RWPE2 (cell line): ENCODE results near the gene PPARD.

ENCODE experiments used
- ATAC-seq: fragments of 200-7000 bp; cut with Tn5 transposase; 3 replicates; pipeline ENCODE4 v1.9.1; 2021; ENCODE audit warnings: low read depth
- DNase-seq: peaks from one replicate; pipeline ENCODE4 v3.0.0-alpha.2; 2020; ENCODE audit warnings: low spot score
- H3K27ac ChIP-seq: fragments of 450-650 bp; 2 replicates; pipeline ENCODE4 v1.5.1; 2017; ENCODE audit warnings: mild to moderate bottlenecking; ENCODE audit not compliant: poor library complexity, severe bottlenecking
- H3K27me3 ChIP-seq: fragments of 250-450 bp; sonication (Bioruptor Pico); 2 replicates; pipeline ENCODE4 v1.5.1; 2021; ENCODE audit warnings: mild to moderate bottlenecking, moderate library complexity; ENCODE audit not compliant: insufficient read depth, poor library complexity, severe bottlenecking
- H3K36me3 ChIP-seq: fragments of 250-450 bp; sonication (Bioruptor Pico); 2 replicates; pipeline ENCODE4 v1.5.1; 2020; ENCODE audit warnings: low read depth, mild to moderate bottlenecking, moderate library complexity
- H3K4me1 ChIP-seq: fragments of 250-450 bp; sonication (Bioruptor Pico); 2 replicates; pipeline ENCODE4 v1.5.1; 2021; ENCODE audit warnings: mild to moderate bottlenecking, moderate library complexity; ENCODE audit not compliant: insufficient read depth, poor library complexity, severe bottlenecking
- H3K4me3 ChIP-seq: fragments of 250-450 bp; sonication (Bioruptor Pico); 2 replicates; pipeline ENCODE4 v1.5.1; 2021; ENCODE audit warnings: mild to moderate bottlenecking, moderate library complexity; ENCODE audit not compliant: severe bottlenecking
- H3K9me3 ChIP-seq: fragments of 250-450 bp; sonication (Bioruptor Pico); 2 replicates; pipeline ENCODE4 v1.5.1; 2021; ENCODE audit warnings: mild to moderate bottlenecking, moderate library complexity; ENCODE audit not compliant: severe bottlenecking
- CTCF ChIP-seq: fragments of 450-650 bp; IDR thresholded peaks from one replicate; pipeline ENCODE4 v1.5.1; 2017; ENCODE audit warnings: mild to moderate bottlenecking, moderate library complexity; ENCODE audit not compliant: poor library complexity, severe bottlenecking

PPARD gene

GRCh38 chr6:35368038-35368887 is 25.9 kb downstream of the PPARD start:
- no peak for TF ChIP-seq CTCF
- no peak for ATAC-seq
- Histone ChIP-seq H3K27me3 (no peaks in the 10 kb centered on the region), H3K36me3 (no peaks in the 10 kb centered on the region), H3K9me3 (no peaks in the 10 kb centered on the region), H3K4me3 (no peak overlapping the region), H3K27ac (peak overlapping the region; percentile 96), H3K4me1 (peaks cover 31% of the 10 kb centered on the region)
- DNase-seq, result no peak

GRCh38 chr6:35370124-35370741 is 27.9 kb downstream of the PPARD start:
- no peaks in the 10 kb centered on the region for H3K36me3 ChIP-seq
- ATAC-seq (peak; percentile 94), DNase-seq (peak; percentile 95)
- H3K4me3 ChIP-seq, result no peak overlapping the region
- H3K27ac ChIP-seq, result peak overlapping the region; percentile 96
- H3K27me3 ChIP-seq, result no peaks in the 10 kb centered on the region
- H3K9me3 ChIP-seq, result no peaks in the 10 kb centered on the region
- peaks cover 31% of the 10 kb centered on the region for H3K4me1 ChIP-seq
- no peak for TF ChIP-seq CTCF

- Histone ChIP-seq H3K4me3 (no peak overlapping the region), H3K27me3 (no peaks in the 10 kb centered on the region), H3K27ac (peak overlapping the region; percentile 96), H3K9me3 (no peaks in the 10 kb centered on the region), H3K4me1 (peaks cover 31% of the 10 kb centered on the region), H3K36me3 (no peaks in the 10 kb centered on the region)
- ATAC-seq, result no peak
- no peak for TF ChIP-seq CTCF
- DNase-seq, result no peak
Measured at GRCh38 chr6:35370785-35371493, 28.6 kb downstream of the PPARD start.

- DNase-seq, result no peak
- peak overlapping the region; percentile 96 for H3K27ac ChIP-seq
Measured at GRCh38 chr6:35371494-35372262, 29.3 kb downstream of the PPARD start.

More at GRCh38 chr6:35371494-35372262, 29.3 kb downstream of the PPARD start:
- Histone ChIP-seq H3K27me3 (no peaks in the 10 kb centered on the region), H3K4me1 (peaks cover 31% of the 10 kb centered on the region), H3K9me3 (no peaks in the 10 kb centered on the region), H3K36me3 (no peaks in the 10 kb centered on the region), H3K4me3 (no peak overlapping the region)
- no peak for ATAC-seq
- TF ChIP-seq CTCF, result no peak
